K562 (cell line): ENCODE data around the gene THADA. TPM values are rescaled to one million over a fixed set of nuclear protein-coding genes. Genes with fewer than 3 reads are reported as not detected.

Experiments
- ATF1 ChIP-seq, 2 experiments: fragments of 450-650 bp in 1 of 2; IDR thresholded peaks; 2 replicates each; pipeline ENCODE4 v1.6.1; 2016; ENCODE audit warnings: missing compliant biosample characterization in 1 of 2, missing genetic modification characterization in 1 of 2
- HNRNPL ChIP-seq: fragments of 200-400 bp; formaldehyde crosslinking; IDR thresholded peaks from 2 replicates; pipeline ENCODE4 v1.6.1; 2017; ENCODE audit warnings: low read depth, mild to moderate bottlenecking, low read length
- NRF1 ChIP-seq, 2 experiments: fragments of 450-650 bp; IDR thresholded peaks in 1 of 2; conservative IDR thresholded peaks in 1 of 2; 2 replicates each; pipeline ENCODE4 v1.6.1; 2014; ENCODE audit warnings: mild to moderate bottlenecking in 2 of 2
- OTX1 ChIP-seq: fragments of 450-650 bp; formaldehyde crosslinking; IDR thresholded peaks from 2 replicates; pipeline ENCODE4 v1.4.0; 2022; ENCODE audit warnings: mild to moderate bottlenecking
- PHF8 ChIP-seq: fragments of 200-600 bp; sonication (generic); IDR thresholded peaks from 2 replicates; pipeline ENCODE4 v1.6.1; 2012; ENCODE audit warnings: mixed run types, mild to moderate bottlenecking, inconsistent platforms, low read length, moderate library complexity, borderline replicate concordance
- PTBP1 ChIP-seq: fragments of 200-400 bp; formaldehyde crosslinking; IDR thresholded peaks from 2 replicates; pipeline ENCODE4 v1.6.1; 2017; ENCODE audit warnings: low read depth, low read length
- RBBP5 ChIP-seq: fragments of 200-600 bp; sonication (generic); IDR thresholded peaks from 2 replicates; pipeline ENCODE4 v1.6.1; 2012; ENCODE audit warnings: borderline replicate concordance, mild to moderate bottlenecking, low read length, control low read depth, inconsistent platforms; ENCODE audit not compliant: insufficient read depth, poor library complexity, severe bottlenecking
- SMAD4 ChIP-seq: fragments of 250-450 bp; sonication (Bioruptor Pico); conservative IDR thresholded peaks from 2 replicates; pipeline ENCODE4 v1.8.0; 2021; ENCODE audit warnings: inconsistent platforms, mild to moderate bottlenecking, moderate library complexity
- ZNF316 ChIP-seq: fragments of 450-650 bp; IDR thresholded peaks from 2 replicates; pipeline ENCODE4 v1.6.1; 2016
- polyA plus RNA-seq, 8 experiments: library from polyadenylated mRNA; depleted of rRNA in 4 of 8; stranded (reverse) in 5 of 8; unstranded in 3 of 8; fragments of >200 nt; fragmentation: Nextera tagmentation in 2 of 8; fragmentation: Illumina TruSeq in 1 of 8; extraction: Ambion mirVana in 2 of 8; extraction: Trizol in 1 of 8; gene quantifications; 2 replicates each; pipeline versions ENCODE4 v1.2.1 to v1.2.3, GENCODE V29; 2011 to 2014; ENCODE audit warnings: inconsistent platforms in 1 of 8, missing spikeins in 1 of 8
- total RNA-seq, 7 experiments: library from RNA; depleted of rRNA in 6 of 7; stranded (reverse); fragments of >200 nt in 6 of 7; fragmentation: Illumina TruSeq in 2 of 7; extraction: Trizol in 2 of 7; gene quantifications; 2 replicates each; pipeline versions ENCODE4 v1.2.1 to v1.2.3, GENCODE V29; 2011 to 2021; ENCODE audit warnings: low replicate concordance in 1 of 7
- TF ChIP-seq, protein P1 (sequence below): IDR thresholded peaks from 2 replicates; pipeline ENCODE4 v1.6.1; 2011; ENCODE audit warnings: borderline replicate concordance, low read depth, mild to moderate bottlenecking, moderate library complexity, low read length; ENCODE audit not compliant: insufficient read depth, poor library complexity, severe bottlenecking
- TF ChIP-seq, protein P2 (sequence below): fragments of 250-450 bp; sonication (Bioruptor Pico); IDR thresholded peaks from 2 replicates; pipeline ENCODE4 v1.8.0; 2021; ENCODE audit warnings: mild to moderate bottlenecking, moderate library complexity
- TF ChIP-seq, protein P3 (sequence below): fragments of 250-450 bp; sonication (Bioruptor Pico); IDR thresholded peaks from 2 replicates; pipeline ENCODE4 v1.8.0; 2022; ENCODE audit warnings: inconsistent platforms, mild to moderate bottlenecking, moderate library complexity, borderline replicate concordance
- TF ChIP-seq, protein P4 (sequence below), 2 experiments: fragments of 450-650 bp; IDR thresholded peaks; 2 replicates each; pipeline ENCODE4 v1.6.1; 2016
- TF ChIP-seq, protein P5 (sequence below): sonication (generic); formaldehyde crosslinking; IDR thresholded peaks from 2 replicates; pipeline ENCODE4 v1.8.0; 2022; ENCODE audit warnings: mild to moderate bottlenecking, missing genetic modification reagents
- TF ChIP-seq, protein P6 (sequence below), 3 experiments: fragments of 200-800 bp in 1 of 3; fragments of 250-450 bp in 1 of 3; fragments of 450-650 bp in 1 of 3; sonication (Bioruptor Pico) in 1 of 3; sonication (Bioruptor generic) in 1 of 3; formaldehyde crosslinking in 1 of 3; IDR thresholded peaks; 2 replicates each; pipeline versions ENCODE4 v1.6.1 to v1.8.0; 2016 to 2022; ENCODE audit warnings: mild to moderate bottlenecking in 2 of 3, missing genetic modification characterization in 2 of 3, missing compliant biosample characterization in 1 of 3, moderate library complexity in 1 of 3

THADA gene
- total and polyA plus RNA-seq, 9 of the 15 experiments (the other 6 are each of a cell fraction or from before 2014, with no cell fraction given) = 17.8 to 34.7 (median 31.9) TPM

DNA sequence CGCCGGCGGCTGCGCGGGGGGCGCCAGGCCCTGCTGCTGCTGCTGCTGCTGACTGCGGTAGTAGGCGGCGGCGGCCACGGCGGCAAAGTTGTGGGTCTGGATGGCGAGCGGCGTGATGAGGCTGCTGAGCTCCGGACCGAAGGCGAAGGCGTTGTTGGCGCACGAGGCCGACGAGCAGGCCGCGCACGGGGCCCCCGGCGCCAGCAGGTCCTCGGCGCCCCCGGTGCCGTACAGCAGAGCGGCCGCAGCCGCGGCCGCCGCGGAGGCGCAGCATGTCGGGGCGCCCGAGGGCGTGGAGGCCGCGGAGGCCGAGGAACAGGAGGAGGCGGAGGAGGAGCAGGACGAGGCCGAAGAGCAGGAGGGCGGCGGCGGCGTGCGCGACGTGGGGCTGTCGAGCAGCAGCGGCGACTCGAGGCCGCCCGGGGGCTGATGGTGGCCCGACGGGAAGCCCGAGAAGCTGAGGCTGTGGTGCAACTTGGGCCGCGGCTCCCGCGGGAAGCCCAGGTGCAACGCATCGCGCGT, 371.2 kb downstream of the THADA start (continued):
- TF ChIP-seq RBBP5 (peak; percentile 92), PHF8 (no peak; the same call in 1 of the 2 replicates), ATF1 (CRISPR knock-in tag; IDR thresholded peaks at IDR 0.05) (no peak), ATF1 (tag; IDR thresholded peaks at IDR 0.05) (peak; percentile 24; the same call in 1 of the 2 replicates), NRF1 (conservative IDR thresholded peaks at IDR 0.05 in 1 of 2, IDR thresholded peaks at IDR 0.05 in 1 of 2) (peak in 1 of 2 experiments; percentile 46; a peak in 1 of 4 replicates), SMAD4 (CRISPR knock-in tag) (0 out of 2 replicates have a peak, but pooled peaks have one; percentile 60), OTX1 (CRISPR knock-in tag) (no peak), ZNF316 (no peak), HNRNPL (no peak), PTBP1 (peak; percentile 63; the same call in 1 of the 2 replicates)
- TF ChIP-seq, protein P1, sequence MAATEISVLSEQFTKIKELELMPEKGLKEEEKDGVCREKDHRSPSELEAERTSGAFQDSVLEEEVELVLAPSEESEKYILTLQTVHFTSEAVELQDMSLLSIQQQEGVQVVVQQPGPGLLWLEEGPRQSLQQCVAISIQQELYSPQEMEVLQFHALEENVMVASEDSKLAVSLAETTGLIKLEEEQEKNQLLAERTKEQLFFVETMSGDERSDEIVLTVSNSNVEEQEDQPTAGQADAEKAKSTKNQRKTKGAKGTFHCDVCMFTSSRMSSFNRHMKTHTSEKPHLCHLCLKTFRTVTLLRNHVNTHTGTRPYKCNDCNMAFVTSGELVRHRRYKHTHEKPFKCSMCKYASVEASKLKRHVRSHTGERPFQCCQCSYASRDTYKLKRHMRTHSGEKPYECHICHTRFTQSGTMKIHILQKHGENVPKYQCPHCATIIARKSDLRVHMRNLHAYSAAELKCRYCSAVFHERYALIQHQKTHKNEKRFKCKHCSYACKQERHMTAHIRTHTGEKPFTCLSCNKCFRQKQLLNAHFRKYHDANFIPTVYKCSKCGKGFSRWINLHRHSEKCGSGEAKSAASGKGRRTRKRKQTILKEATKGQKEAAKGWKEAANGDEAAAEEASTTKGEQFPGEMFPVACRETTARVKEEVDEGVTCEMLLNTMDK = no peak
- TF ChIP-seq, protein P2, sequence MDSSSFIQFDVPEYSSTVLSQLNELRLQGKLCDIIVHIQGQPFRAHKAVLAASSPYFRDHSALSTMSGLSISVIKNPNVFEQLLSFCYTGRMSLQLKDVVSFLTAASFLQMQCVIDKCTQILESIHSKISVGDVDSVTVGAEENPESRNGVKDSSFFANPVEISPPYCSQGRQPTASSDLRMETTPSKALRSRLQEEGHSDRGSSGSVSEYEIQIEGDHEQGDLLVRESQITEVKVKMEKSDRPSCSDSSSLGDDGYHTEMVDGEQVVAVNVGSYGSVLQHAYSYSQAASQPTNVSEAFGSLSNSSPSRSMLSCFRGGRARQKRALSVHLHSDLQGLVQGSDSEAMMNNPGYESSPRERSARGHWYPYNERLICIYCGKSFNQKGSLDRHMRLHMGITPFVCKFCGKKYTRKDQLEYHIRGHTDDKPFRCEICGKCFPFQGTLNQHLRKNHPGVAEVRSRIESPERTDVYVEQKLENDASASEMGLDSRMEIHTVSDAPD (CRISPR knock-in tag) = no peak
- TF ChIP-seq, protein P3, sequence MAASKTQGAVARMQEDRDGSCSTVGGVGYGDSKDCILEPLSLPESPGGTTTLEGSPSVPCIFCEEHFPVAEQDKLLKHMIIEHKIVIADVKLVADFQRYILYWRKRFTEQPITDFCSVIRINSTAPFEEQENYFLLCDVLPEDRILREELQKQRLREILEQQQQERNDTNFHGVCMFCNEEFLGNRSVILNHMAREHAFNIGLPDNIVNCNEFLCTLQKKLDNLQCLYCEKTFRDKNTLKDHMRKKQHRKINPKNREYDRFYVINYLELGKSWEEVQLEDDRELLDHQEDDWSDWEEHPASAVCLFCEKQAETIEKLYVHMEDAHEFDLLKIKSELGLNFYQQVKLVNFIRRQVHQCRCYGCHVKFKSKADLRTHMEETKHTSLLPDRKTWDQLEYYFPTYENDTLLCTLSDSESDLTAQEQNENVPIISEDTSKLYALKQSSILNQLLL (CRISPR knock-in tag) = no peak
- TF ChIP-seq, protein P4, sequence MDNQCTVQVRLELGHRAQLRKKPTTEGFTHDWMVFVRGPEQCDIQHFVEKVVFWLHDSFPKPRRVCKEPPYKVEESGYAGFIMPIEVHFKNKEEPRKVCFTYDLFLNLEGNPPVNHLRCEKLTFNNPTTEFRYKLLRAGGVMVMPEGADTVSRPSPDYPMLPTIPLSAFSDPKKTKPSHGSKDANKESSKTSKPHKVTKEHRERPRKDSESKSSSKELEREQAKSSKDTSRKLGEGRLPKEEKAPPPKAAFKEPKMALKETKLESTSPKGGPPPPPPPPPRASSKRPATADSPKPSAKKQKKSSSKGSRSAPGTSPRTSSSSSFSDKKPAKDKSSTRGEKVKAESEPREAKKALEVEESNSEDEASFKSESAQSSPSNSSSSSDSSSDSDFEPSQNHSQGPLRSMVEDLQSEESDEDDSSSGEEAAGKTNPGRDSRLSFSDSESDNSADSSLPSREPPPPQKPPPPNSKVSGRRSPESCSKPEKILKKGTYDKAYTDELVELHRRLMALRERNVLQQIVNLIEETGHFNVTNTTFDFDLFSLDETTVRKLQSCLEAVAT (IDR thresholded peaks at IDR 0.05) = no peak
- TF ChIP-seq, protein P5, sequence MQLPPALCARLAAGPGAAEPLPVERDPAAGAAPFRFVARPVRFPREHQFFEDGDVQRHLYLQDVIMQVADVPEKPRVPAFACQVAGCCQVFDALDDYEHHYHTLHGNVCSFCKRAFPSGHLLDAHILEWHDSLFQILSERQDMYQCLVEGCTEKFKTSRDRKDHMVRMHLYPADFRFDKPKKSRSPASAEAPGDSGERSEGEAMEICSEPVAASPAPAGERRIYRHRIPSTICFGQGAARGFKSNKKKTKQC (CRISPR knock-in tag) = no peak
- TF ChIP-seq, protein P6, sequence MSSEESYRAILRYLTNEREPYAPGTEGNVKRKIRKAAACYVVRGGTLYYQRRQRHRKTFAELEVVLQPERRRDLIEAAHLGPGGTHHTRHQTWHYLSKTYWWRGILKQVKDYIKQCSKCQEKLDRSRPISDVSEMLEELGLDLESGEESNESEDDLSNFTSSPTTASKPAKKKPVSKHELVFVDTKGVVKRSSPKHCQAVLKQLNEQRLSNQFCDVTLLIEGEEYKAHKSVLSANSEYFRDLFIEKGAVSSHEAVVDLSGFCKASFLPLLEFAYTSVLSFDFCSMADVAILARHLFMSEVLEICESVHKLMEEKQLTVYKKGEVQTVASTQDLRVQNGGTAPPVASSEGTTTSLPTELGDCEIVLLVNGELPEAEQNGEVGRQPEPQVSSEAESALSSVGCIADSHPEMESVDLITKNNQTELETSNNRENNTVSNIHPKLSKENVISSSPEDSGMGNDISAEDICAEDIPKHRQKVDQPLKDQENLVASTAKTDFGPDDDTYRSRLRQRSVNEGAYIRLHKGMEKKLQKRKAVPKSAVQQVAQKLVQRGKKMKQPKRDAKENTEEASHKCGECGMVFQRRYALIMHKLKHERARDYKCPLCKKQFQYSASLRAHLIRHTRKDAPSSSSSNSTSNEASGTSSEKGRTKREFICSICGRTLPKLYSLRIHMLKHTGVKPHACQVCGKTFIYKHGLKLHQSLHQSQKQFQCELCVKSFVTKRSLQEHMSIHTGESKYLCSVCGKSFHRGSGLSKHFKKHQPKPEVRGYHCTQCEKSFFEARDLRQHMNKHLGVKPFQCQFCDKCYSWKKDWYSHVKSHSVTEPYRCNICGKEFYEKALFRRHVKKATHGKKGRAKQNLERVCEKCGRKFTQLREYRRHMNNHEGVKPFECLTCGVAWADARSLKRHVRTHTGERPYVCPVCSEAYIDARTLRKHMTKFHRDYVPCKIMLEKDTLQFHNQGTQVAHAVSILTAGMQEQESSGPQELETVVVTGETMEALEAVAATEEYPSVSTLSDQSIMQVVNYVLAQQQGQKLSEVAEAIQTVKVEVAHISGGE (CRISPR knock-in tag; IDR thresholded peaks at IDR 0.05) = no peak
